Frontal cortex (tissue), 4 donors: ENCODE measurements around the gene PBX1. TPM values are rescaled to one million over a fixed set of nuclear protein-coding genes. Genes with fewer than 3 reads are reported as not detected.

Experiments used
- DNase-seq, 2 donors: peaks; one replicate each; pipeline ENCODE4 v3.0.0; 2012; ENCODE audit warnings: low spot score in 2 of 2
- FAIRE-seq: peaks from 2 replicates; lab custom pipeline; 2012; peaks lifted over from hg19 to GRCh38; lab: Jason Lieb, UNC
- small RNA-seq: library from RNA; depleted of rRNA; stranded (forward); fragments of <200 nt; gene quantifications from one replicate; pipeline ENCODE3, GENCODE V24; 2014
- total RNA-seq: library from RNA; depleted of rRNA; stranded (reverse); fragments of >200 nt; gene quantifications from one replicate; pipeline ENCODE4 v1.2.3, GENCODE V29; 2014
- donor health status: control.
- donor health status: control.
- donor health status: control.

The PBX1 gene
- total RNA-seq, 1 donor from 2014 or later = 197 TPM

DNA sequence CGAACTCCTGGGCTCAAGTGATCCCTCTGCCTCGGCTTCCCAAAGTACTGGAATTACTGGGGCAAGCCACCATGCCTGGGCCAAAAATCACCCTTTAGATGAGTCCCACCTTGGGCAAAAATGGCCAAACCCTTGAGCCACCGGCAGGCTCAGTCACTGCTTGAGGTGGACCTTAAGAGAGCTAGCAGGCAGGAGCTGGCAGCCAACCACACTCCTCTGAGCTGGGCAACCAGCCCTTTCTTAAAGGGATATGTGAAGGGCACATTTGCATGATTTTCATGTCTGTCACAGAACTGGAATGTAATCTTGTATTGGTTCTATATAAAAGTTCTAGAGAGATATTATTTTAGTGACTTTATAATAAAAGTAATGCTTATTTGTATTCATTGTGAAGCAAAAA, 316.5 kb downstream of the PBX1 start:
- FAIRE-seq = no peak

DNA sequence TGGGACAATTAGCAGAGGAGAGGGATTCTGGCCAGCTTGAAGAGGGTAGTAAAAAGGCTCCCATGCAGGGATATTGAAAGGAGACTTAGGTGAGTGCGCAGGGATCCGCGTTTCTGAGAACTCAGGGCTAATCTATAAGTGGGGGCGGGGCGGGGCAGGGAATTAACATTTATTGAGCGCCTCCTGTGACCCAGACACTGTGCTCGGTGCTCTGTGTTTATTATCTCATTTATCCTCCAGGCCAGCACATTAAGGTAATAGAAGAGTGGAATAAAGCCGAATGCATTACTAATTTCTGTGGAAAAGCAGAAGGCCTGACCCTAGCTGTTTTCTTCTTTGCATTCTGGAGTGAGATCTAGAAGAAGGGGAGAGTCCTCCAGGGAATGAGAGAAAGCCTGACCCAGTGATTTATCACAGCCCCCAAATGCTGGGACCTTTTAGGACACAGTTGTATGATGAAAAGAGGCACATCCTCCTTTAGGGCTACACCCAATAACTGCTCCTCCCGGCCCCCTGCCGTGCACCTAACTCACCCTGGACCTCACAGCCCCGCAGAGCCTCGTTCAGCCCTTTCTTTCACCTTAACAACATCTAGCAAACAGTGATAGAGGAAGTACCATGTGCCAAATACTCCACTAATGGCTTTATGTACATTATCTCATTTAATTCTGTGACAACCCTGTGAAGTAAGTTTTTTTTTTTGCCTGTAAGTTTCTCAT, 317.6 kb downstream of the PBX1 start:
- FAIRE-seq = no peak

More for the DNA sequence above, 316.5 kb downstream of the PBX1 start:
- no peak for DNase-seq

DNA sequence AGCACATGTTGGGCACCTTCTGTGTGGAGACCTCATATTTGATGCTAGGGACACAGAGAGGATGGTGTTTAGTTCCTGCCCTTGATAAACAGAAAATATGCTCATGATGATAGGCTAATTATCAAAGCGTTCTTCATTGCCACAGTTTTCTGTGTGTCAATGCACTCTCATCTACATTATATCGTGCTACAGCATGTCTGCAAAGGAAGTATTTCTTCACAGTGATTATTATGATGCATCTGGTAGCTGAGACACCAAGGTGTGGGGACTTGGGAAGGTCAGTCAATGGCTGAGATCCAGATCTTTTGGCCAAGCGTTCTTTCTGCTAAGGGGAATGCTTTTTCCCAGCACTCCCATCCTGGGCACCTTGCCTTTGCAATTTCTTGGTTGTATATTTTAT, 321.2 kb downstream of the PBX1 start:
- no peak for FAIRE-seq
- DNase-seq = no peak

More for the DNA sequence above, 317.6 kb downstream of the PBX1 start:
- no peak for DNase-seq

DNA sequence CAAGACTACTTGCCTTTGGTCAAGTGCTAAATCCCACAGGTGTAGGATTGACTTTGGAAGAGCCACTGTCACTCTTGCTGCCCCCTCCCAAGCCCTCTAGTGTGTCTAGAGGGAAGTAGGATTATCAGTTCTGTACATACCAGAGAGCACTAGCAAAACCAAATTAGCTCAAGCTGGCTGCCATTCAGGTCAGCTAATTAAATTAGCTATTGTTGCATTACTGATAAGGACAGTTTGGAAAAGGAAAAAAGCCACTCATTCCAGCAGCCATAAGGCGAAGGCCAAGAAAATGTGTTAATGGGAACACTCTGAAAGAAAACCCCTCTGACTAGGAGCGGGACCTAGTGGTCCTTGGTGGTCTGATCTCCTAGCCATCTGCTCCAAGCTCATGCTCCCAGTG, 321.7 kb downstream of the PBX1 start:
- DNase-seq (no peak), FAIRE-seq (no peak)

DNA sequence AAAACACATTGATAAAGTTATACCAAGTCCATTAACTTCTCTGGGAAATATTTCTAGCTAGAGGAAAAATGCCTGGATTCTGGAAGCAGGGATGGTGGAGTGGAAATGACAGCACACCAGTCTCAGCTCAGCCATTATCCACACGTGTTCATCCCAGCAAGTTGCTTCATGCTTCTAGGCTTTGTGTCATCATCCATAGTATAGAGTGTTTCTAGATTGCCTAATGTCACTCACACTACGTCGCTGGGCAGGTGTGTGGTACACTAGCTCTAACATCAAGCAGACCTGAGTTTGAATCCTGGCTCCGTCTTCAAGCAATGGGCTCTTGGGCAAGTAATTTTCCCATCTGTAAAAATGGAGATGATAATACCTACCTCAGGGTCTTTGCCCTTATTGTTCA, 326.3 kb downstream of the PBX1 start:
- no peak for FAIRE-seq
- DNase-seq = no peak

DNA sequence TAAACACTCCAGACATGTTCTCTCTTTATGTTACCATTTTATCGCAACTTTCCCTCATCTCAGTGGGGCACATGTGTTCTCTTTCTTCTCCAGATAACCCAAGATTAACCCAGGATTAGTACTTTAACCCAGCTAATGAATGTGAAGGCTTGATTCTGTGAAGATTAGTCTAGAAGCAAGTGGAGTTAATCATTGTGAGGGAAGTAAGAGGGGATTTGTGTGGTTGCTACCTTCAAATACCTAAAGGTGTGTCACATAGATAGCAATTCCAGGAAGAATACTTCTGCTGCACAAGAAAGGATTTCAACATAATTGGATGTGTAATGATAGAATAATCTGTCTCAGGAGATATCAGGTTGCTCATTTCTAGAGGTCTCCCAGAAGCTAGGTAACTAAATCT, 327.1 kb downstream of the PBX1 start:
- no peak for FAIRE-seq
- no peak for DNase-seq

DNA sequence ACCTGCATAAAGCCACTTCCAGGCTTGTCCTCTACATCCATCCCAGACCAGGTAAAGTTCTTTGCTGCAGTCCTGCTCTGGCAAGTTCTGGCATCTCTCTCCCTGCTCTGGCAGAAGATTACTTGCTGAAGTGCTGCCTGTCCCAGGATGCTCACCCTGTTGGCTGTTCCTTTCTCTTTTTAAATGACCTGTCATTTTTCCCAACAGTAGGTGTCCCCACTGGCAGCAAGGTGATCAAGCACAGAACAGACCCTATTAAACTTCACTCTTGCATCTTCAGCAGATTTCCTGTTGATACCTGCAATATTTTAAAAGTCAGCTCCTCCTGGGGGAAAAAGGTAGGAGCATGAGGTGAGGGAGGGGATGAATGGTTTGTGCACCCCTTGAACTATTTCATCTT, 332.6 kb downstream of the PBX1 start:
- FAIRE-seq = no peak

DNA sequence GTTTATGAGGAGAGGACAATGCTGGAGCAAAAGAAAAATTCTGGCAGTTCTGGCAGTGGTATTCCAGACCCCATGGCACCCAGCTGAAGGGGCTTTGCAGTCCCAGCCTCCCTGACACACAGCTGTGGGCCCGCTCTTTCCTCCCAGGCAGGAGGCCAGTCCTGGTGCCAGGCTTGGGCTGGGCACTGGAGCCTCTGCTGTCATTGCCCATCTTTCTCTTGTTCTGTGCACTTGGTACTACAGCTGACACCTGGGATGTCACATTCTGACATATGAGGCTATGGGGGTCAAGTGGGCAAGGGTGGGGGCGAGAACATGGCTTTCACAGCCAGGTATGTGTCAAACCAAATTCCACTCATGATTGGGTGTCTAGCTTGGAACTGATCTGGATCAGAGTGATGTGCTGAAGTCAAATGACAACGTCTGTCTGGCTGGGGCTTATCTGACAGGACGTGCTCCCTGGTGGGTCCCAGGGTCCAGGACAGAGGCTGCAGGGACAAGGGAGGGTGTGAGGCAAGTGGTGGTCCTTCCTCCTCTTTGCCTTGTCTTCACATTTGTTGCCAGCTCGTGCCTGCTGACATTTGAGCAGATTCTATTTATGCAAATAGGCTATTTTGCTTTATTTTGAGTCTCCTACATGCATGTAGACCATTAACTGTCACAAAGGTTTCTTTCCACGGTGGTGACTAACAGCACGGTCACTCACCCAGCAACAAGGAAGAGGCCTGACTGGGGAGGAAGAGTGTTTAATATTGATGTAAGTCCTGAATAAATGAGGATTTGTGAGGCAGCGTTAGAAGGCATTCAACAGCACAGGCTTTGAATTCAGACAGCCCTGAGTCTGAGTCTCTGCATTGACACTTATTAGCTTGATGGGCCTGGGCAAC, 336.3 kb downstream of the PBX1 start:
- DNase-seq = no peak

More for the DNA sequence above, 332.6 kb downstream of the PBX1 start:
- no peak for DNase-seq

DNA sequence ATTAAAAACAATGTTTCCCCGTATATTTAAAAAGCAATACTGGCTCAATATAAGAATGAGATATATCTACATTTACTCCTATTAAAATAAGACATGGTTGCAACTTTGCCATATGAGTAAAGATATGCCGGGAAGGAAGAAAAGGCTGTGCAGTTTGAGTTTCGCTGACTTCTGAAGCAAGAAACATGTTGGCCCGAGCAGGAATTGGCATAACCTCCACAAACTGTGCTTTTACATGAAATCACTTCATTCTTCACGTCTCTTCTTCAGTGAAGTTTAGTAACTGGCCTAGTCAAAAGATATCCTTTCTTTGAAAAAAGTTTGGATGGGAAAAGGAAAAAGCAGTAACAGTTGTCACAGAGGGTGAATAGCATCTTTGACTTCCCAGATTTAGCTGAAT, 342.0 kb downstream of the PBX1 start:
- DNase-seq = no peak
- no peak for FAIRE-seq

More for the DNA sequence above, 336.3 kb downstream of the PBX1 start:
- no peak for FAIRE-seq

Small RNA genes within 50 kb of the gene (small RNA-seq; reads per million reads assigned to genes)
- not detected for gene RF00017
- gene RF00019 = not detected
- gene RNU6-171P = not detected
